HS-27A (cell line): ENCODE data around the gene HNRNPDL.
"Not testable (repeated sequence)": the region's sequence is repeated elsewhere in the genome, so short reads cannot be mapped to it uniquely, and the experiment has no call there.

Experiments
- DNase-seq: peaks from one replicate; pipeline ENCODE4 v3.0.0-alpha.2; 2012; ENCODE audit warnings: low read depth, missing footprints

The HNRNPDL gene

GRCh38 chr4:82386312-82386711 lies 44.0 kb downstream of the HNRNPDL start:
- not testable (repeated sequence) for DNase-seq

- DNase-seq: no peak
Observed at GRCh38 chr4:82382751-82383150, 47.5 kb downstream of the HNRNPDL start.

GRCh38 chr4:82381661-82382296 lies 48.5 kb downstream of the HNRNPDL start:
- DNase-seq: no peak

GRCh38 chr4:82381235-82381634 lies 49.0 kb downstream of the HNRNPDL start:
- DNase-seq: no peak

GRCh38 chr4:82380831-82381230 lies 49.4 kb downstream of the HNRNPDL start:
- no peak for DNase-seq

- no peak for DNase-seq
Observed at GRCh38 chr4:82380344-82380743, 49.9 kb downstream of the HNRNPDL start.

- DNase-seq: no peak
Observed at GRCh38 chr4:82376109-82376508, 54.2 kb downstream of the HNRNPDL start.

- DNase-seq: peak; percentile 99
Observed at GRCh38 chr4:82373816-82374625, 56.2 kb downstream of the HNRNPDL start, which contains the start of gene HNRNPD. Gene HNRNPD, minus strand, starts transcription at chr4:82373991. Its CDS starts 313 bp downstream, at chr4:82373678.

GRCh38 chr4:82373486-82373815 lies 56.8 kb downstream of the HNRNPDL start:
- no peak for DNase-seq
